Uterus (tissue), 2 donors: ENCODE data around the gene TMEM255B.

Experiments
- POLR2A ChIP-seq, 2 donors: fragments of 450-650 bp; IDR thresholded peaks; one replicate each; pipeline ENCODE4 v1.6.1; 2016; ENCODE audit warnings: antibody characterized with exemption in 2 of 2, mild to moderate bottlenecking in 1 of 2, moderate library complexity in 1 of 2
- TF ChIP-seq, protein P1 (sequence below), 4 experiments: fragments of 200-600 bp in 2 of 4; fragments of 450-650 bp in 2 of 4; sonication (generic) in 2 of 4; IDR thresholded peaks; one replicate each; pipeline ENCODE4 v1.5.1; 2016 to 2019; ENCODE audit warnings: antibody characterized with exemption in 4 of 4, mild to moderate bottlenecking in 2 of 4, moderate library complexity in 1 of 4

DNA sequence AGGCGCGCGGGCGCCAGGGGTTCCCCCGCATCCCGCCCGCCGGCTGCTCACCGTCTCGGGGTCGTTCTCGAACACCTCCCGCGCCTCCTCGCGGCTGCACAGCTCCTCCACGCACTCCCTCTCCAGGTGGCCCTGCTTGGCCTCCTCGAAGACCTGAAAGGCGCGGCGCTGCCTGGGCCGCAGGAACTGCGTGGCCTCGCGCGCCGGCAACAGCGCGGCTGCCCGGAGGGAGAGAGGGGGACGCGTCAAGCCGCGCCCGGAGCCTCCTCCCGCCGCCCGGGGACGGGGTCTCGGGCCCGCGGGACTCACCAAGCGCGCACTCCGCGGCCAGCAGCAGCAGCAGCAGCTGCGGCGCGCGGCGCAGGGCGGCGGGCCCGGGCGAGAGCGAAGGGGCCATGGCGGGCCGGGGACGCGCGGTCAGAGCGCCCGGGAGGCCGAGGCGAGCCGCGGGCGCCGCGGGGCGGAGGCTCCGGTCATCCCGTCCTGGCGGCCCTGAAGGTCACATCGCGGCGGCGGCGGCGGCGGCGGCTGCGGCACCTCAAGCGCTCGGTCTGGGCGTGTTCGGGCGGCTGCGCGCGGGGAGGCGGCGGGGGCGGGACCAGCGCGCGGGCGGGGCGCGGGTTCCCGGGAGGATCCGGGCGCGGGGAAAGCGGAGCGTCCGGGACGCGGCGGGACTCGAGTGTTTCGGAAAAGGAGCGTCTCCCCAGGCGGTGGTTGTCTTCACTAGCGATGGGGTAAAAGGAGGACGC lies 104.7 kb downstream of the TMEM255B start, which contains the start of gene GAS6:
- TF ChIP-seq, protein P1, sequence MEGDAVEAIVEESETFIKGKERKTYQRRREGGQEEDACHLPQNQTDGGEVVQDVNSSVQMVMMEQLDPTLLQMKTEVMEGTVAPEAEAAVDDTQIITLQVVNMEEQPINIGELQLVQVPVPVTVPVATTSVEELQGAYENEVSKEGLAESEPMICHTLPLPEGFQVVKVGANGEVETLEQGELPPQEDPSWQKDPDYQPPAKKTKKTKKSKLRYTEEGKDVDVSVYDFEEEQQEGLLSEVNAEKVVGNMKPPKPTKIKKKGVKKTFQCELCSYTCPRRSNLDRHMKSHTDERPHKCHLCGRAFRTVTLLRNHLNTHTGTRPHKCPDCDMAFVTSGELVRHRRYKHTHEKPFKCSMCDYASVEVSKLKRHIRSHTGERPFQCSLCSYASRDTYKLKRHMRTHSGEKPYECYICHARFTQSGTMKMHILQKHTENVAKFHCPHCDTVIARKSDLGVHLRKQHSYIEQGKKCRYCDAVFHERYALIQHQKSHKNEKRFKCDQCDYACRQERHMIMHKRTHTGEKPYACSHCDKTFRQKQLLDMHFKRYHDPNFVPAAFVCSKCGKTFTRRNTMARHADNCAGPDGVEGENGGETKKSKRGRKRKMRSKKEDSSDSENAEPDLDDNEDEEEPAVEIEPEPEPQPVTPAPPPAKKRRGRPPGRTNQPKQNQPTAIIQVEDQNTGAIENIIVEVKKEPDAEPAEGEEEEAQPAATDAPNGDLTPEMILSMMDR (IDR thresholded peaks at IDR 0.05): peak in 2 of 4 experiments; percentile 22 to 33
- TF ChIP-seq POLR2A (IDR thresholded peaks at IDR 0.05): peak; percentile 14 to 43
